ENCODE results near the gene P3H3. TPM values are rescaled to one million over a fixed set of nuclear protein-coding genes. Genes with fewer than 3 reads are reported as not detected.
"Not testable (repeated sequence)": the region's sequence is repeated elsewhere in the genome, so short reads cannot be mapped to it uniquely, and the experiment has no call there.

Gene P3H3
- total RNA-seq, 4 donors from 2014 or later = 27.4 to 90.1 (median 59.9) TPM

DNA sequence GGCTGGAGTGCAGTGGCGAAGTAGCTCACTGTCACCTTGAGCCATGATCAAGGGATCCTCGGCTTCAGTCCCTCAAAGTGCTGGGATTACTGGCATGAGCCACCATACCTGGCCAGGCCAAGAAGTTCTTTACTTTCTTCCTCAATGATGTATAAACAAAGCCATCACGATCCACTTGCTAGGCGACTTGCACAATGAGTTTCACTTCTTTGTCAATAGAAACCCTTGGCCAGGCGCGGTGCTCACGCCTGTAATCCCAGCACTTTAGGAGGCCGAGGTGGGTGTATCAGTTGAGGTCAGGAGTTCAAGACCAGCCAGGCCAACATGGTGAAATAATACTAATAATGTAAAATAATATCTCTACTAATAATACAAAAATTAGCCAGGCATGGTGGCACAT lies 59.3 kb downstream of the P3H3 start:
- H3K27me3 ChIP-seq = no peaks in the 10 kb centered on the region
- DNase-seq = no peak
- no peaks in the 10 kb centered on the region for H3K36me3 ChIP-seq
- TF ChIP-seq, protein P1, sequence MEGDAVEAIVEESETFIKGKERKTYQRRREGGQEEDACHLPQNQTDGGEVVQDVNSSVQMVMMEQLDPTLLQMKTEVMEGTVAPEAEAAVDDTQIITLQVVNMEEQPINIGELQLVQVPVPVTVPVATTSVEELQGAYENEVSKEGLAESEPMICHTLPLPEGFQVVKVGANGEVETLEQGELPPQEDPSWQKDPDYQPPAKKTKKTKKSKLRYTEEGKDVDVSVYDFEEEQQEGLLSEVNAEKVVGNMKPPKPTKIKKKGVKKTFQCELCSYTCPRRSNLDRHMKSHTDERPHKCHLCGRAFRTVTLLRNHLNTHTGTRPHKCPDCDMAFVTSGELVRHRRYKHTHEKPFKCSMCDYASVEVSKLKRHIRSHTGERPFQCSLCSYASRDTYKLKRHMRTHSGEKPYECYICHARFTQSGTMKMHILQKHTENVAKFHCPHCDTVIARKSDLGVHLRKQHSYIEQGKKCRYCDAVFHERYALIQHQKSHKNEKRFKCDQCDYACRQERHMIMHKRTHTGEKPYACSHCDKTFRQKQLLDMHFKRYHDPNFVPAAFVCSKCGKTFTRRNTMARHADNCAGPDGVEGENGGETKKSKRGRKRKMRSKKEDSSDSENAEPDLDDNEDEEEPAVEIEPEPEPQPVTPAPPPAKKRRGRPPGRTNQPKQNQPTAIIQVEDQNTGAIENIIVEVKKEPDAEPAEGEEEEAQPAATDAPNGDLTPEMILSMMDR (IDR thresholded peaks at IDR 0.05) = no peak
- TF ChIP-seq POLR2A (IDR thresholded peaks at IDR 0.05) = no peak
- no peaks in the 10 kb centered on the region for H3K4me1 ChIP-seq
- no peaks in the 10 kb centered on the region for H3K9me3 ChIP-seq
- H3K27ac ChIP-seq = no peak overlapping the region
- H3K4me3 ChIP-seq = no peak overlapping the region
- intact Hi-C loops (cut with DNase I; ENCODE audit: low total_unique reads) = no loop called here

DNA sequence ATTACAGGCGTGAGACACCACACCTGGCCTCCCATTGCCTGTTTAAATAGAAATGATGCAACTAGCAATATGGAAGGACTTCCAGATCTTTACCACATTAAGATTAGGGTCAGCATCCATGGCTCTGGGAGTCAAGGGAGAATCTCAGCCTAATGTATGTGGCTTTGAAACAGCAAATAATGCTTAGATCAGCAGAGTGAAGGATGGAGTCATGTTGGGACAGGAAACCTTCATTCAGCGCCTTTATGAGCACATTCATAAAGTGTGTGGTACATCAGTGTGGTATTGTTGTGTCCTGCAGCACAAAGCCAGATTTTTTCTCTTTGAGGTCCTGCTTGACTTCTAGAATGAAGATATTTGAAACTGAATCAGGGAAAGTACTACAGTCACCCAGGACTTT lies 60.2 kb downstream of the P3H3 start:
- H3K27me3 ChIP-seq = no peaks in the 10 kb centered on the region
- H3K36me3 ChIP-seq = no peaks in the 10 kb centered on the region
- H3K4me3 ChIP-seq = no peak overlapping the region
- DNase-seq = no peak
- no peak for TF ChIP-seq POLR2A (IDR thresholded peaks at IDR 0.05)
- TF ChIP-seq, protein P1 (IDR thresholded peaks at IDR 0.05) = no peak
- no peak overlapping the region for H3K27ac ChIP-seq
- intact Hi-C loops (cut with DNase I; ENCODE audit: low total_unique reads) = no loop called here
- H3K4me1 ChIP-seq = no peaks in the 10 kb centered on the region
- no peaks in the 10 kb centered on the region for H3K9me3 ChIP-seq

DNA sequence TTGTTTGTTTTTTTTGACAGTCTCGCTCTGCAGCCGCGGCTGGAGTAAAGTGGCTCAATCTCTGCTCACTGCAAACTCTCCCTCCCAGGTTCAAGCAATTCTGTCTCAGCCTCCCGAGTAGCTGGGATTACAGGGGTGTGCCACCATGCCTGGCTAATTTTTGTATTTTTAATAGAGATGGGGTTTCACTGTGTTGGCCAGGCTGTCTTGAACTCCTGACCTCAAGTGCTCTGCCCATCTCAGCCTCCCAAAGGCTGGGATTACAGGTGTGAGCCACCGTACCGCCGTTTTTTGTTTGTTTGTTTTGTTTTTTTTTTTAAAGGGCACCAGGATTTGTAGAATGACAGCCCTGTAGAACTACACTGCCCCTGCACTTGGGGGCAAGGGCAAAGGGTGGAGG lies 60.6 kb downstream of the P3H3 start:
- DNase-seq; H3K9me3 ChIP-seq; H3K4me1 ChIP-seq; H3K4me3 ChIP-seq; intact Hi-C loops (cut with DNase I; ENCODE audit: low total_unique reads); H3K27me3 ChIP-seq; H3K36me3 ChIP-seq; H3K27ac ChIP-seq: not testable (repeated sequence)

Other genes with a start within 250 kb of the P3H3 start
- 100 to 1,000 TPM in 3 of 4 donors, 10 to 100 TPM in 1; 99.4 to 323 (median 247) TPM for gene CHD4, start 221.0 kb upstream of the P3H3 start, total RNA-seq
- 1 to 10 TPM in 1 of 4 donors, under 1 TPM in 1, not detected in 2; 0.61 to 1.3 TPM for gene LPAR5, start 192.4 kb upstream of the P3H3 start, total RNA-seq
- gene ACRBP, start 181.0 kb upstream of the P3H3 start, total RNA-seq = 1 to 10 TPM in 2 of 4 donors, under 1 TPM in 1, not detected in 1; 0.35 to 1.6 (median 1.5) TPM
- 100 to 1,000 TPM in 1 of 4 donors, 10 to 100 TPM in 3; 25.2 to 180 (median 62.0) TPM for gene ING4, start 165.3 kb upstream of the P3H3 start, total RNA-seq
- 10 to 100 TPM; 13.6 to 71.3 (median 33.1) TPM for gene ZNF384, start 139.0 kb upstream of the P3H3 start, total RNA-seq
- 10 to 100 TPM in 1 of 4 donors, 1 to 10 TPM in 1, under 1 TPM in 1, not detected in 1; 0.55 to 11.5 (median 1.5) TPM for gene PIANP, start 127.6 kb upstream of the P3H3 start, total RNA-seq
- gene COPS7A, start 104.4 kb upstream of the P3H3 start, total RNA-seq = 10 to 100 TPM; 35.6 to 50.3 (median 37.7) TPM
- gene MLF2, start 75.3 kb upstream of the P3H3 start, total RNA-seq = 100 to 1,000 TPM; 124 to 408 (median 147) TPM
- 100 to 1,000 TPM; 105 to 853 (median 140) TPM for gene PTMS, start 62.0 kb upstream of the P3H3 start, total RNA-seq
- 10 to 100 TPM in 1 of 4 donors, 1 to 10 TPM in 2, under 1 TPM in 1; 0.41 to 14.6 (median 4.0) TPM for gene LAG3, start 55.9 kb upstream of the P3H3 start, total RNA-seq
- gene CD4, start 38.9 kb upstream of the P3H3 start, total RNA-seq = 10 to 100 TPM in 2 of 4 donors, 1 to 10 TPM in 2; 1.0 to 24.3 (median 10.4) TPM
- gene GPR162, start 6.6 kb upstream of the P3H3 start, total RNA-seq = 10 to 100 TPM in 1 of 4 donors, 1 to 10 TPM in 2, under 1 TPM in 1; 0.29 to 23.1 (median 3.4) TPM
- 10 to 100 TPM in 1 of 4 donors, 1 to 10 TPM in 1, under 1 TPM in 1, not detected in 1; under 0.01 to 18.3 (median 2.7) TPM for gene GNB3, start 12.5 kb downstream of the P3H3 start, total RNA-seq
- gene CDCA3, start 22.9 kb downstream of the P3H3 start, total RNA-seq = 1 to 10 TPM in 1 of 4 donors, under 1 TPM in 1, not detected in 2; 0.76 to 9.6 TPM
- 10 to 100 TPM; 37.1 to 68.6 (median 52.8) TPM for gene USP5, start 23.7 kb downstream of the P3H3 start, total RNA-seq
- 100 to 1,000 TPM; 159 to 307 (median 240) TPM for gene TPI1, start 39.1 kb downstream of the P3H3 start, total RNA-seq
- gene SPSB2, start 44.9 kb downstream of the P3H3 start, total RNA-seq = 10 to 100 TPM in 1 of 4 donors, 1 to 10 TPM in 3; 2.8 to 11.3 (median 5.0) TPM
- 10 to 100 TPM in 2 of 4 donors, 1 to 10 TPM in 1, under 1 TPM in 1; 0.29 to 13.5 (median 10.6) TPM for gene LRRC23, start 76.4 kb downstream of the P3H3 start, total RNA-seq
- 10 to 100 TPM in 3 of 4 donors, 1 to 10 TPM in 1; 9.7 to 84.7 (median 24.4) TPM for gene ENO2, start 86.2 kb downstream of the P3H3 start, total RNA-seq
- 100 to 1,000 TPM in 1 of 4 donors, 10 to 100 TPM in 3; 10.8 to 283 (median 28.7) TPM for gene ATN1, start 99.6 kb downstream of the P3H3 start, total RNA-seq
- not detected for gene RNU7-1, start 115.4 kb downstream of the P3H3 start, total RNA-seq
- gene C12orf57, start 115.6 kb downstream of the P3H3 start, total RNA-seq = 1,000 to 10,000 TPM in 2 of 4 donors, 100 to 1,000 TPM in 2; 259 to 2,496 (median 1,289) TPM
- 10 to 100 TPM in 2 of 4 donors, under 1 TPM in 2; 0.59 to 19.8 (median 5.9) TPM for gene PTPN6, start 122.9 kb downstream of the P3H3 start, total RNA-seq
- 100 to 1,000 TPM; 129 to 167 (median 145) TPM for gene PHB2, start 142.3 kb downstream of the P3H3 start, total RNA-seq
- 10 to 100 TPM; 25.9 to 62.8 (median 44.0) TPM for gene EMG1, start 142.5 kb downstream of the P3H3 start, total RNA-seq
- 10 to 100 TPM; 10.2 to 45.1 (median 17.1) TPM for gene LPCAT3, start 190.1 kb downstream of the P3H3 start, total RNA-seq
- gene C1S, start 232.3 kb downstream of the P3H3 start, total RNA-seq = 100 to 1,000 TPM; 172 to 554 (median 468) TPM

Measured in uterus (tissue), 4 donors.